ENCODE data around the gene KMT2E.

- no peak for TF ChIP-seq CTCF (IDR thresholded peaks at IDR 0.05)
- no peak for TF ChIP-seq EP300 (IDR thresholded peaks at IDR 0.05)
- TF ChIP-seq RFX5 (IDR thresholded peaks at IDR 0.05) = no peak
- no peak for TF ChIP-seq REST (IDR thresholded peaks at IDR 0.05)
- no peak for TF ChIP-seq POLR2A (IDR thresholded peaks at IDR 0.05; ENCODE audit: low read length)
- no peak for TF ChIP-seq HES2 (IDR thresholded peaks at IDR 0.05)
- TF ChIP-seq MAFK (IDR thresholded peaks at IDR 0.05; ENCODE audit: partially characterized antibody) = no peak
- TF ChIP-seq ESRRA (IDR thresholded peaks at IDR 0.05; ENCODE audit: borderline replicate concordance, low read length) = no peak
- no peak for TF ChIP-seq ZC3H11A (IDR thresholded peaks at IDR 0.05)
- TF ChIP-seq RAD21 (conservative IDR thresholded peaks at IDR 0.05 in 1 of 2, IDR thresholded peaks at IDR 0.05 in 1 of 2) = no peak
- TF ChIP-seq JUN (IDR thresholded peaks at IDR 0.05) = no peak
- TF ChIP-seq CHD2 (IDR thresholded peaks at IDR 0.05; ENCODE audit: low read length, partially characterized antibody) = no peak
- TF ChIP-seq ZFP36 (IDR thresholded peaks at IDR 0.05; ENCODE audit: borderline replicate concordance, partially characterized antibody) = no peak
- TF ChIP-seq NFE2L2 (conservative IDR thresholded peaks at IDR 0.05; ENCODE audit: low read length) = no peak
These were observed 13.8 kb upstream of the KMT2E start for GRCh38 chr7:105000200-105000599.
